ENCODE measurements around the gene APRT. TPM values are rescaled to one million over a fixed set of nuclear protein-coding genes. Genes with fewer than 3 reads are reported as not detected.

Gene APRT
- total RNA-seq, 1 experiment from 2014 or later = 311 TPM

GRCh38 chr16:88842806-88843205 is 31.1 kb upstream of the APRT start:
- no peak overlapping the region for H3K4me3 ChIP-seq (replicated peaks in 1 of 2; ENCODE audit: low read depth in 1 of 2, low read length in 2 of 2)
- no peak overlapping the region for H3K4me2 ChIP-seq (ENCODE audit: low read length)
- no peaks in the 10 kb centered on the region for H3K4me1 ChIP-seq (ENCODE audit: control insufficient read depth in 1 of 2, insufficient read depth in 2 of 2, low read length in 2 of 2)
- no peaks in the 10 kb centered on the region for H3K9me2 ChIP-seq (ENCODE audit: insufficient read depth)
- intact Hi-C loops (cut with micrococcal nuclease) = no loop called here
- ChIA-PET POLR2A (interaction anchor here (0.7 kb wide), 1 partner anchor 42 kb away, joined by 3 read pairs; no protein-coding TSS in a partner anchor), RAD21 (ENCODE audit: low non-redundant PET in 1 of 2, low total read pairs in 2 of 2, uncharacterized antibody in 2 of 2, unreplicated experiment in 2 of 2) (no interaction called here), CTCF (interaction anchor here (1.9 kb wide), 1 partner anchor 15 kb away, joined by 4 read pairs; no protein-coding TSS in a partner anchor)
- ATAC-seq (no peak), DNase-seq (ENCODE audit: low read depth, low spot score) (no peak)
- no peaks in the 10 kb centered on the region for H3K36me3 ChIP-seq (ENCODE audit: control insufficient read depth in 1 of 2, insufficient read depth in 2 of 2, low read length in 2 of 2)
- H4K20me1 ChIP-seq (ENCODE audit: insufficient read depth) = no peaks in the 10 kb centered on the region
- H3K27me3 ChIP-seq (ENCODE audit: insufficient read depth, low read length) = no peaks in the 10 kb centered on the region
- no TSS peak for BruUV-seq (replicated peaks)
- H3K79me2 ChIP-seq (ENCODE audit: insufficient read depth, low read length) = no peaks in the 10 kb centered on the region
- H3K9me3 ChIP-seq (ENCODE audit: control insufficient read depth in 1 of 2, insufficient read depth in 1 of 2, low read depth in 1 of 2, low read length in 2 of 2) = no peaks in the 10 kb centered on the region
- H3K9ac ChIP-seq (ENCODE audit: low read length) = no peak overlapping the region
- no peak overlapping the region for H3K27ac ChIP-seq (ENCODE audit: low read depth, low read length)
- H2AFZ ChIP-seq (ENCODE audit: low read depth, low read length, poor library complexity, severe bottlenecking) = no peak overlapping the region
- TF ChIP-seq EZH2 (IDR thresholded peaks at IDR 0.05) (no peak), MAX (IDR thresholded peaks at IDR 0.05) (no peak)

- Histone ChIP-seq H3K9me2 (ENCODE audit: insufficient read depth) (no peaks in the 10 kb centered on the region), H3K9me3 (ENCODE audit: control insufficient read depth in 1 of 2, insufficient read depth in 1 of 2, low read depth in 1 of 2, low read length in 2 of 2) (no peaks in the 10 kb centered on the region), H3K9ac (ENCODE audit: low read length) (no peak overlapping the region), H3K79me2 (ENCODE audit: insufficient read depth, low read length) (no peaks in the 10 kb centered on the region), H3K4me1 (ENCODE audit: control insufficient read depth in 1 of 2, insufficient read depth in 2 of 2, low read length in 2 of 2) (no peaks in the 10 kb centered on the region), H3K4me3 (replicated peaks in 1 of 2; ENCODE audit: low read depth in 1 of 2, low read length in 2 of 2) (no peak overlapping the region), H3K27ac (ENCODE audit: low read depth, low read length) (no peak overlapping the region), H3K36me3 (ENCODE audit: control insufficient read depth in 1 of 2, insufficient read depth in 2 of 2, low read length in 2 of 2) (no peaks in the 10 kb centered on the region), H2AFZ (ENCODE audit: low read depth, low read length, poor library complexity, severe bottlenecking) (no peak overlapping the region), H3K4me2 (ENCODE audit: low read length) (no peak overlapping the region), H4K20me1 (ENCODE audit: insufficient read depth) (no peaks in the 10 kb centered on the region), H3K27me3 (ENCODE audit: insufficient read depth, low read length) (no peaks in the 10 kb centered on the region)
- ChIA-PET POLR2A (no interaction called here), RAD21 (ENCODE audit: low non-redundant PET in 1 of 2, low total read pairs in 2 of 2, uncharacterized antibody in 2 of 2, unreplicated experiment in 2 of 2) (no interaction called here), CTCF (no interaction called here)
- DNase-seq (ENCODE audit: low read depth, low spot score) = no peak
- no TSS peak for BruUV-seq (replicated peaks)
- TF ChIP-seq EZH2 (IDR thresholded peaks at IDR 0.05) = no peak
- no peak for TF ChIP-seq FOSL1 (IDR thresholded peaks at IDR 0.05; ENCODE audit: low read depth)
- TF ChIP-seq YY1 (IDR thresholded peaks at IDR 0.05; ENCODE audit: extremely low read depth, insufficient replicate concordance, low read depth, low read length) = no peak
- no peak for TF ChIP-seq ZBTB33 (IDR thresholded peaks at IDR 0.05; ENCODE audit: extremely low read depth, insufficient replicate concordance, low read length)
- TF ChIP-seq ATF3 (IDR thresholded peaks at IDR 0.05) = no peak
- TF ChIP-seq REST (IDR thresholded peaks at IDR 0.05; ENCODE audit: low read depth) = no peak
- no peak for TF ChIP-seq POLR2AphosphoS5 (IDR thresholded peaks at IDR 0.05; ENCODE audit: low read depth, low read length)
- no peak for TF ChIP-seq JUND (IDR thresholded peaks at IDR 0.05)
- TF ChIP-seq SP1 (IDR thresholded peaks at IDR 0.05; ENCODE audit: low read depth) = no peak
- TF ChIP-seq CTCF (IDR thresholded peaks at IDR 0.05 in 2 of 3, conservative IDR thresholded peaks at IDR 0.05 in 1 of 3; ENCODE audit: borderline replicate concordance in 1 of 3, insufficient read depth in 1 of 3, low read depth in 2 of 3, low read length in 2 of 3) = no peak
- intact Hi-C loops (cut with micrococcal nuclease) = no loop called here
- ATAC-seq = no peak
Observed at GRCh38 chr16:88842308-88842756, 30.6 kb upstream of the APRT start.
